CD4-positive, alpha-beta T cell treated with Interleukin-10 for 1 hour (primary cell): ENCODE data around the gene PDLIM5.

Experiments
- DNase-seq: peaks from one replicate; pipeline ENCODE4 v3.0.0-alpha.2; 2020

Gene PDLIM5

GRCh38 chr4:94566420-94566819, 114.7 kb downstream of the PDLIM5 start:
- no peak for DNase-seq

DNA sequence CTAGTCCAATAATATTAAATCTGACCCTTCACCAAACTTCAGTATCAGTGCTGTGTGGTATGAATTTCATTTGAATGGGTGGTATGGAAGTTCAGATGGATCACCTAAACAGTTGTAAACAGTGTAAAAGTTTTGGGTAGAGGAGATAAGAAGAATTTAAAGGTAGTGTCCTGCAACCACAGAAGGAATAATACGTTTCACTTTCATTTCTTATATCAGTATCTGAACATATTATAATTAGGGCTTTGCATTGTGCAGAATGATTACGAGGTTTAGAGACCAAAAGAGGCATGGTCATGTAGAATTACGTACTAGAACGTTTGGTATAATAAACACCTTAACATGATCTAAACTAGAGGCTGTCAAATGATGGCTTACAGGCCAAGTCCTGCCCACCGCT, 116.1 kb downstream of the PDLIM5 start:
- DNase-seq, result no peak

- no peak for DNase-seq
These were observed 118.8 kb downstream of the PDLIM5 start for GRCh38 chr4:94570558-94570957.

- no peak for DNase-seq
These were observed 119.6 kb downstream of the PDLIM5 start for GRCh38 chr4:94571298-94571697.

- DNase-seq, result no peak
These were observed 120.0 kb downstream of the PDLIM5 start for GRCh38 chr4:94571715-94572114.

DNA sequence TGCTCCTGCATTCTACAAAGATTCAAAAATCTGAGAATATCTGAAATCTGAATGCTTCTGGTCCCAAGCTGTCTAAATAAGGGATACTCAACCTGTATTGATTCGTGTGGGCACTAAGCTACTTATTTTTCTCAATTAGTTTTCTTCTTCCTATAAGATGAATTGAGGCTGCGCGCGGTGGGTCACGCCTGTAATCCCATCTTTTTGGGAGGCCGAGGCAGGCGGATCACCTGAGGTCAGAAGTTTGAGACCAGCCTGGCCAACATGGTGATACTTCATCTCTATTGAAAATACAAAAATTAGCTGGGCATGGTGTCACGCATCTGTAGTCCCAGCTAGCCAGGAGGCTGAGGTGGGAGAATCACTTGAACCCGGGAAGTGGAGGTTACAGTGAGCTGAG, 122.3 kb downstream of the PDLIM5 start:
- no peak for DNase-seq

DNA sequence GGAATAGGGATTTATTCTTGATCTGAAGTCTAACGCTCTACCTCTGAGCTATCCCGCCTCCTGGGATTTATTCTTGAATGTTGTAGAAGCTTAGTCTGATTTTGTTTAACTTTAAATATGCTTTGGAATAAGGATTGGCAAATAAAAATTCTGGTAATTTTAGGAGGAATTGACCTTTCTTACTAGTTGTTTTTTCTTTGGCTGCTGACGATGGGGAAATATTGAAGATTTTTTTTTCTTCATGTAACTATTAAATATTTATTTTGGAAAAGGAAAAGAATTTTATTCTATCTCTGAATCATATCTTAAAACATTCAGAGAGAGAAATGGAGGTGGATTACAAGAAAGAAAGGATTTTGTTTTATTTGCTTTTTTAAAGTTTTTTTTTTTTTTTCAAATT, 122.9 kb downstream of the PDLIM5 start:
- no peak for DNase-seq

GRCh38 chr4:94575652-94576051, 123.9 kb downstream of the PDLIM5 start:
- DNase-seq, result no peak

- no peak for DNase-seq
These were observed 124.5 kb downstream of the PDLIM5 start for GRCh38 chr4:94576210-94576609.

DNA sequence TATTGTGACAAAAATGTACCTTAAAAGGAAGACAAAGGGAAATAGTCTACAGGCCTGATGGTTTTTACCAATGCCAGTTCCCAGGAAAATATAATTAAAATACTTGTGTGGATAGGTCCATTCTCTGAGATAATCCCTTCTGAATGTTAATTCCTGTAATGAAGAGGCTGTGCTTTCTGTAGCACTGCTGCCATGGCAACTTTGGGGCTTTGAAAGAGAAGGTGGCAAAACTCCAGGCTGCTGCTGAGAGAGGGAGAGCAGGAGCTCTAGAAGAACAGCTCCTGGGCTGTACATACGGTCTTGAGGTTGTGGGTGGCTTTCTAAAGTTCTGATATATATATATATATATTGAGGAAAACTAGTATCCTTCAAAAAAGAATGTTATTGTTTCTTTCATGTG, 125.4 kb downstream of the PDLIM5 start:
- no peak for DNase-seq

DNA sequence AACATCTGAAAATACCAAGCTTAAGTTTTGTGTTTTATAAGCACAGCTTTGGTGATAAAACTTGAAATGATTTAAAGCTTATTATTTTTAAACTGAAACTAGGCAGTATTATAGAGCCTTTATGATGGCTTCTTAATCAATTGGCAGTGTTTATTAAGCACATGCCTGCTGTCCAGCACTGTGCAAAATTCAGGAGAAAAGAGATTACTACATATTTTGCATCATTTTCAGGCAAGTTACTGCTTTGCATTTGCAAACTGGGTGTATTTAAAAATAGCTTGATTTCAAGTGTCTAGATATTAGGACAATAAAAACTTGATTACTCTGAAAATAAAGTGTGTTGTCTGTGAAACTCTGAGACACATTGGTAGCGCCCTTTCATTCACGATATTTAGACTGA, 126.5 kb downstream of the PDLIM5 start:
- DNase-seq, result no peak

DNA sequence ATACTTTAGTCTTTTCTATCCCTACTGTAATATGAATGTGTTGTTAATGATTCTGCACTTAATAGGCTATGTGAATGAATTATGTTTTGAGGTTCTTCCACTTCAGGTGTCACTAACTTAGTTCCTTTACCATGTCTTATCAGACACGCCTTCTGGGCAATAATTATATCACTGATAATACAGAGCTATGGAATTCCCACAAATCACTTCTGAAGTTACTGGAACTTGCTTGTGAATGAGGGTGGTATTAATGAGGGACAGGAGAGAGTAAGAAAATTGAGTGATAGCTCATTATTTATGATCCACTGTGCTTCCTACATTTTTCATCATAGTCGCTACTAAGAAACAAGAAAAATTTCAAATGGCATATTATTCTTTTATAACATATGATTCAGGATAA, 130.0 kb downstream of the PDLIM5 start:
- no peak for DNase-seq

GRCh38 chr4:94582517-94582916, 130.8 kb downstream of the PDLIM5 start:
- DNase-seq, result no peak

GRCh38 chr4:94583914-94584641, 132.3 kb downstream of the PDLIM5 start:
- DNase-seq, result peak; percentile 15

- no peak for DNase-seq
These were observed 137.4 kb downstream of the PDLIM5 start for GRCh38 chr4:94588896-94589693.

- DNase-seq, result no peak
These were observed 138.8 kb downstream of the PDLIM5 start for GRCh38 chr4:94590493-94590892.

GRCh38 chr4:94591289-94591688, 139.5 kb downstream of the PDLIM5 start:
- DNase-seq, result no peak

DNA sequence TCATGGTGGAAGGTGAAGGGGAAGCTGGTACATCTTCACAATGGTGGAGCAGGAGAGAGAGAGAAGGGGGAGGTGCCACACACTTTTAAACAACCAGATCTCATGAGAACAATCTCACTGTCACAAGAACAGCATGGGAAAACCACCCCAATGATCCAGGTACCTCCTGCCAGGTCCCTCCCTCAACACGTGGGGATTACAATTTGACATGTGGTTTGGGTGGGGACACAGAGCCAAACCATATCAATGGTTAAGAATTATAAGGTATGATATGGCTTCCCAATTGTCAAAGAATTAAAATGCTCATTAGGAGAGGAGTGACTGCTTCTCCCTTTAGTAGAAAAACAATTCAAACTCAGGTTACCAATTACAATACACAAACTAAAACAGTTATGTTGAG, 143.3 kb downstream of the PDLIM5 start:
- no peak for DNase-seq

DNA sequence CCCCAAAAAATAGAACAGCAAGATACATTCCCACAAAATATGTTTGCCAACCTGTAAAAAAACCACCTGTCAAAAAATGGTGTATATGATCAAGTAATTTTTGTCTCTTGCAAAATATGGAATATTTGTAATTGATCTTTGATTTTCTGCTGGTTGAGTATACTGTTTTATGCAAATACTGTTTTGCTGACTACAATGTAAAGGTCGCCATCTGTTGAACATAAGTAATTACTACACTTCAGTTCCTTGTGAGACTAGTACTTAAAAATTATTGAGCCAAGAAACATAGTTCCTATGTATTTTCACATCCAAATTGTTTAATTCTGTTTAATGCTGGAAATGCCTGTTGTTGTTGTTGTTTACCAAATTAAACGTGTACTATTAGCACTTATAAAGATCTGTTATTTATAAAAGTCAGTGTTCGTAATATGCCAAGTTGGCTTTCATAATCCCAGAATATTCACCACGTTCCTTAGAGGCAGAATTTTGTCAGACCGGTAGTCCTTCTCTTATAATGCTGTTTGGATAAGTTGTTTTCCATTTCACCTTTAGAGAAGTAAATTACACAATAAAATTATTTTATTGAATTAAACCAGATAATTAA, 144.2 kb downstream of the PDLIM5 start:
- DNase-seq, result peak; percentile 47

- no peak for DNase-seq
These were observed 147.0 kb downstream of the PDLIM5 start for GRCh38 chr4:94598758-94599157.

DNA sequence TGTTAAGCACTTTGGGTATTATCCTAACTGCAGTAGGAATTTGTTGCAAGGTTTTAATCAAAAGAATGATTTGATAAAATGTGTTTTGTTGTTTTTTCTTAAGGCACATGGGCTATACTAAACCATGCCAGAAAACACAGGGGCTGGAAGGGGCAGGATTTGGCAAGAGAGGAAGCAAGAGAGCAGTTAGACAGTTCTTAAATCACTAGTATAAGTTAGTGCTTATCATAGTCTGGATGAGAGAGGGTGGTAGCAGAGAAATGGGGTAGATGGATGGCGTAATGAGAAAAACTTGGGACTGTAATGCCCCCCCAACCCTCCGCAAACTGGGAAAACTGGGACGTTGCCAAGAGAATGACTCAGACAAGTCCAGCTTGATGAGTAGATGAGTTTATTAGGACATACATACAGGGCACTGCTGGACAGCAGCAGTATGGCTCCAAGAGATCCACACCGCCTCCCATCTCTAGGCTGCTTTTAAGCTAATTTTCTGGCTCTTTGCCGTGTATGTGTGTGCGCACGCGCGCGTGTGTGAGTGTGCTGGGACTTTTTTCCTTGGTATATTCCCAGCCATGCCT, 151.5 kb downstream of the PDLIM5 start:
- no peak for DNase-seq

- no peak for DNase-seq
These were observed 153.6 kb downstream of the PDLIM5 start for GRCh38 chr4:94605241-94605805.

DNA sequence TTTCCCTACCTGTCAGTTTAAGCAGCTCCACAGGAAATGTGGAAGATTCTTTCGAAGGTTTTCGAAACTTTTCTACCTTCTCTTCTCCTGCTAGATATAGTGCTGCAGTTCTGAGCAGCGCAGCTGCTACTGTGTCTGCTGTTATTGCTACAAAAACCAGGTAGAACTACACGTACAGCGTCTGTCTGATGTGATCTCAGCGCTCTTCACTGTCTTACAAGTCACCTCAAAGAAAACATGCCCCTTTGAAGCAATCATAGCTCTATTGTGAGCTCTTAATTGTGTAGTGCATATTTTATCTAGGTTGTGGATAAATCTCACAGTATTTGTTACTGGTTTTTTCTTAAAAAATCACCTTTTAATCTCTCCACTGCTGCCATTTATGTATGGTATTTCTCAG, 158.4 kb downstream of the PDLIM5 start:
- DNase-seq, result no peak
